Thoracic aorta (tissue), 2 donors: Measurements from ENCODE around the gene C3orf20. TPM values are rescaled to one million over a fixed set of nuclear protein-coding genes. Genes with fewer than 3 reads are reported as not detected.

Experiments used
- ATAC-seq: fragments of 150-250 bp; one replicate; pipeline ENCODE4 v1.8.0; 2017; ENCODE audit warnings: low read depth; ENCODE audit not compliant: insufficient number of reproducible peaks, low FRiP score
- DNase-seq: peaks from one replicate; pipeline ENCODE4 v3.0.0-alpha.2; 2020; ENCODE audit warnings: low spot score
- H3K27ac ChIP-seq, 2 donors: fragments of 200-600 bp; sonication (generic); 1 replicate in 1 of 2; 2 replicates in 1 of 2; pipeline ENCODE4 v1.5.1; 2016; ENCODE audit warnings: mild to moderate bottlenecking in 2 of 2, moderate library complexity in 2 of 2
- H3K27me3 ChIP-seq: fragments of 200-600 bp; sonication (generic); replicated peaks from 2 replicates; pipeline ENCODE4 v1.6.0; 2016; ENCODE audit warnings: mild to moderate bottlenecking; ENCODE audit not compliant: insufficient read depth
- H3K36me3 ChIP-seq: fragments of 200-600 bp; sonication (generic); one replicate; pipeline ENCODE4 v1.5.1; 2016
- H3K4me1 ChIP-seq, 2 donors: fragments of 200-600 bp; sonication (generic); 1 replicate in 1 of 2; 2 replicates in 1 of 2; pipeline versions ENCODE4 v1.5.1 to v1.6.0; 2016; ENCODE audit warnings: low read depth in 2 of 2, mild to moderate bottlenecking in 1 of 2; ENCODE audit not compliant: control insufficient read depth in 1 of 2
- H3K4me3 ChIP-seq: fragments of 200-600 bp; sonication (generic); 2 replicates; pipeline ENCODE4 v1.5.1; 2016; ENCODE audit warnings: mild to moderate bottlenecking
- H3K9me3 ChIP-seq: fragments of 200-600 bp; sonication (generic); 2 replicates; pipeline ENCODE4 v1.5.1; 2016
- CTCF ChIP-seq: fragments of 200-600 bp; sonication (generic); IDR thresholded peaks from one replicate; pipeline ENCODE4 v1.5.1; 2019; ENCODE audit warnings: antibody characterized with exemption
- total RNA-seq, 2 donors: library from RNA; depleted of rRNA; stranded (reverse); fragments of >200 nt; gene quantifications; one replicate each; pipeline versions ENCODE4 v1.1.0 to v1.2.3, GENCODE V29; 2016

The C3orf20 gene
- total RNA-seq, 2 donors from 2014 or later, result not detected

- Histone ChIP-seq H3K27ac (no peak overlapping the region), H3K9me3 (no peaks in the 10 kb centered on the region), H3K36me3 (no peaks in the 10 kb centered on the region), H3K27me3 (no peaks in the 10 kb centered on the region), H3K4me3 (no peak overlapping the region), H3K4me1 (peaks cover 0 to 2% of the 10 kb centered on the region in 2 donors)
- ATAC-seq, result no peak
- TF ChIP-seq CTCF, result no peak
- DNase-seq, result no peak
These were observed 44.1 kb downstream of the C3orf20 start for GRCh38 chr3:14719006-14719405.

- peaks cover 9 to 23% of the 10 kb centered on the region in 2 donors for H3K4me1 ChIP-seq
- no peaks in the 10 kb centered on the region for H3K9me3 ChIP-seq
- no peaks in the 10 kb centered on the region for H3K36me3 ChIP-seq
- H3K27ac ChIP-seq, result no peak overlapping the region
- no peak overlapping the region for H3K4me3 ChIP-seq
- H3K27me3 ChIP-seq, result no peaks in the 10 kb centered on the region
- ATAC-seq (no peak), DNase-seq (no peak)
- TF ChIP-seq CTCF, result no peak
These were observed 46.4 kb downstream of the C3orf20 start for GRCh38 chr3:14721126-14721864.

- peaks cover 9 to 28% of the 10 kb centered on the region in 2 donors for H3K4me1 ChIP-seq
- no peak overlapping the region for H3K27ac ChIP-seq
- DNase-seq (no peak), ATAC-seq (no peak)
- no peaks in the 10 kb centered on the region for H3K27me3 ChIP-seq
- no peak overlapping the region for H3K4me3 ChIP-seq
- H3K9me3 ChIP-seq, result no peaks in the 10 kb centered on the region
- H3K36me3 ChIP-seq, result no peaks in the 10 kb centered on the region
- TF ChIP-seq CTCF, result no peak
These were observed 50.1 kb downstream of the C3orf20 start for GRCh38 chr3:14725013-14725412.

- DNase-seq, result no peak
- Histone ChIP-seq H3K36me3 (no peaks in the 10 kb centered on the region), H3K27ac (no peak overlapping the region)
These were observed 50.9 kb downstream of the C3orf20 start for GRCh38 chr3:14725564-14726440.

More at GRCh38 chr3:14725564-14726440, 50.9 kb downstream of the C3orf20 start:
- no peaks in the 10 kb centered on the region for H3K9me3 ChIP-seq
- no peaks in the 10 kb centered on the region for H3K27me3 ChIP-seq
- TF ChIP-seq CTCF, result no peak
- H3K4me1 ChIP-seq, result peaks cover 9 to 28% of the 10 kb centered on the region in 2 donors
- peak; percentile 15 for ATAC-seq
- no peak overlapping the region for H3K4me3 ChIP-seq
